Measurements from ENCODE around the gene GDF10.

GDF10 gene, protein sequence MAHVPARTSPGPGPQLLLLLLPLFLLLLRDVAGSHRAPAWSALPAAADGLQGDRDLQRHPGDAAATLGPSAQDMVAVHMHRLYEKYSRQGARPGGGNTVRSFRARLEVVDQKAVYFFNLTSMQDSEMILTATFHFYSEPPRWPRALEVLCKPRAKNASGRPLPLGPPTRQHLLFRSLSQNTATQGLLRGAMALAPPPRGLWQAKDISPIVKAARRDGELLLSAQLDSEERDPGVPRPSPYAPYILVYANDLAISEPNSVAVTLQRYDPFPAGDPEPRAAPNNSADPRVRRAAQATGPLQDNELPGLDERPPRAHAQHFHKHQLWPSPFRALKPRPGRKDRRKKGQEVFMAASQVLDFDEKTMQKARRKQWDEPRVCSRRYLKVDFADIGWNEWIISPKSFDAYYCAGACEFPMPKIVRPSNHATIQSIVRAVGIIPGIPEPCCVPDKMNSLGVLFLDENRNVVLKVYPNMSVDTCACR

DNA sequence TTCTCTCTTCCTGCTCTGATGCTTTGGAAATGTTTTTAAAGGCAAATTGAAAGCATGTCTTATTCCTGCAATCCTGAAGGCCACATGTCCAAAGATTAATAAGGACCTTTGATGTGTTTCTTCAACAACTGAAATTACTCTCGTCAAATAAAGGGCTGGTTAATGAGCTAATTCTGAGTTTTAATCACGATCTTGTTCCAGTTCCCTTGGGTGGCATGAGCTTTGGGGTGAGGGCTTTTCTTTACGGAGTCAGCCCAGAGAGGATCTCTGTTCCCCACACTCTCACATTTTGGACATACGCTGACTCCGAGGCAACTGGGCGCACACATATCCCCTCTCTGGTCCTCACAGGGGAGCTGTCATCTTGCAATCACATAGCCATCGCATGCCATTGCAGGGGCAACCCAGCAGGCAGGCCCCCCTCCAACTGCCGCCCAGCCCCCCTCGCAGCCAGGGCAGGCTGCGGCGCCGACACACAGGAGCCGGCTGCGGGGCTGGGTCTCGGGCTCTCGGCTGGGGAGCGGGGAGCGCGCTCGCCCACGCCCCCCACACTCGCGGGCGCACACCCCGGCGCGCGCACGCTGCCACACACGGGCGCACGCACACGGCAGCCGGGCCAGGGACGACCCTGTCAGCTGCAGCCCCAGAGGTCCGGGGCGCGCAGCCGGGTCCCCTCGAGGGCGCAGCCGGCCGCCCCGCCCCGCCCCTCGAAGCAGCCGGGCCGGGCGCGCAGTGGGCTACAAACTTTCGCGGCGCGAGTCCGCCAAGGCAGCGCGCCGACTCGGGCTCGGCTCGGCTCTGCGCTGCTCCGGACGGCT, at the start of gene GDF10:
Gene GDF10, plus strand, starts transcription at position 587 of the 818 bp plus-strand sequence. CDS start 455 bp downstream, outside the sequence.
- no peak for DNase-seq

DNA sequence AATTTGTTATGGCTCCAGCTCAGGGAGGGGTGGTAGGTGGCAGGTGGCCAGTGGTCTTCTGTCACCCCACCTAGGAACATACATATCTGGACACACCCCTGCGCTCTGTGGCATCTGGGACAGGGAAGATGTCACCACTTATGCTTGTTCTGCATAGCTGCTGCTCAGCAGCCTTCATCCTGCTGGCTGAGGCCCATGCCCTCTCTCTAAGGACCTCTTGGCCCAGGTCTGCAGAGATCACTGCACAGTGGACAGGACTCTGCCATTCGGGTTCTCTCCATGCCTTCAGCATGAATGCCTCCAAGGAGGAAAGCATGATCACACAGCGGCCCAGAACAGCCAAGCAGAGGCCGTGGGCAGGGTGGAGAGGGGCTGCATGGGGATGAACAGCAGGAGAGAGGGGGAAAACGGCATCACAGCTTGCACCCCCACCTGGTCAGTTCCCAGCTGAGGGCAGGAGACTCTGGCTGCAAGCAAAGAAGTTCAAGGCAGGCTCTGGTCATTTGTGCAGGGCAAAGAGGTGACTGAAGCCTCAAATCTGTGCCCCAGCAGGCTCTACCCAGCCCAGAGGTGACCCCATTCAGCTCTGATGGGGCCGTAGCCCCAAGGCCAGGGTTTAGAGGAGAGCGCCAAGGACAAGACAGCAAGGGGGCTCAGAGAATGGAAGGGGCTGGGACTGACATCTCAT, 47.8 kb upstream of the GDF10 start:
- peak; percentile 49 for DNase-seq

DNA sequence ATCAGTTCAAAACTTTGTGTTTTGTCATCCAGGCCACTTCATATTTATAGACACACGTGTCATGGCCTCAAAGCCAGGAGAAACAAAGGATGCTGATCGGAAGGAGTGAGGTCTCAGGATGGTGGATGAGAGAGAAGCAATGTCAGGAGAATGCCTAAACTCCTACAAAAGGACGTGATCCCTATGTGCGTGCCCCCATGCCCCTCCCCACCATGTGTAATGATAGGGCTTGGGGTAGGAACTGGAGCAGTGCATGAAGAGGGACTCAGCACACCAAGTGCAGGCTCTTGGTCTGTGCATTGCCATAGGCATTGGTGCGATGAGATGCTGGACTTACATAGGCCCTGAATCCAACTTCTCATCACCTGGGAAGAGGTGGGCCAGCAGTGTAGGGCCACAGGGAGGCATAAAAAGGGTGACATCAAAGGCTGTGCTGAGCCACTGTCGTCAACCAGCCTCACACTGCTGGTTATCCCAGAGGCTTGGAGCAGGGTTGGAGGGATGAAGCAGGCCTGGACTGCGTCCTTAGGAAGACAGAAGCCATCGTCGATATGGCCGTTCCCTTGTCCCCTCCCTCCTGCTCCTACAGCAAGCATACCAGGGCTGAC, 46.9 kb upstream of the GDF10 start:
- peak; percentile 49 for DNase-seq

DNA sequence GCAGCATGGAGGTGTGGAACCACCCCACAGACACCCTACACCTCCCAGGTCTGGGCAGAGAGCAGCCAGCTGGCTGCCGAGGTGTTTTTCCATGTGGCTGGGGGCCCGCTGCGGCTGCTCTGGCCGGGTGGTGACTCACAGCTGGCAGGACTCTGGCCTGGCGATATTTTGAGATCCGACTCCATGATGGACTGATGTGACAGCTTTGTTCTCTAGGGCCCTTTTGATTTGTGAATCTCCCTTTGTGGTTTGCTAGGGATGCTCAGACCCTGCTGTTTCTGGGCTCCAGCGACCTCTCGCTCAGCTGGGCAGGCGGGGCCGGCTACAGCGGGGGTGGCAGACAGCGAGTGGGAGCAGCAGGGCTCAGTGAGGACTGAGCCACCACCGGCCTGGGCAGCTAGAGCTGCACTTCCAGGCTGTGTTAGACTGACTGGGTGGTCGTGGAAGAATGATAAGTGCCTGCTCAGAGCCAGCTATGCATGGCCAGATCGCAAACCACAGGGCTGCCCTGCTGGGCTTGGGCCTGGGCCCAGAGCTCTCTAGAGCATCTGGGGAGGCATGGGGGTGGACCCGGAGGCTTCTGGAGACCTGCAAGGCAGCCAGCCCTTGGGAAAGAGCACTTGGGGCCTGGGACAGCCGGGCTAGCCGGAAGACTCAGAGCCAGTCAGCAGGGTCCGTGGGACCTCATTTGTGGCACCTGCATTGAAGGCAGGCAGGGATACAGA, 46.2 kb upstream of the GDF10 start:
- DNase-seq: peak; percentile 53

DNA sequence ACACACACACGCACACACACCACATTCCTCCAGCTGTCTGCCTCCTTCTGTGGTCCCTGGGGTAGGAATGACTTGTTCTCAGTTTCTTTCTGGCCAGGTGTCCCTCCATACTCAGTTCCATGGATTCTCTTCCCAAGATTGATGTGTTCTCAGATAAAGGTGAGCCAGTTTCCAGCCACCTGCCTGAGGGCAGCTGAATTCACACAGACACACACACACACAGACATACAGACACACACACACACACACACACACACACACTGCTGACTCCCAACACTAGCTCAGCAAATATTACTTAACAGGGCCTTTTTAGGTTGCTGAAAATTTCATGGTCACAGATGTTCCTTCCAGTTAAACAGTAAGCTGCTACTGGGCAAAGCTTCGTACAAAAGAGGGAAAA, 45.4 kb upstream of the GDF10 start:
- DNase-seq: no peak

DNA sequence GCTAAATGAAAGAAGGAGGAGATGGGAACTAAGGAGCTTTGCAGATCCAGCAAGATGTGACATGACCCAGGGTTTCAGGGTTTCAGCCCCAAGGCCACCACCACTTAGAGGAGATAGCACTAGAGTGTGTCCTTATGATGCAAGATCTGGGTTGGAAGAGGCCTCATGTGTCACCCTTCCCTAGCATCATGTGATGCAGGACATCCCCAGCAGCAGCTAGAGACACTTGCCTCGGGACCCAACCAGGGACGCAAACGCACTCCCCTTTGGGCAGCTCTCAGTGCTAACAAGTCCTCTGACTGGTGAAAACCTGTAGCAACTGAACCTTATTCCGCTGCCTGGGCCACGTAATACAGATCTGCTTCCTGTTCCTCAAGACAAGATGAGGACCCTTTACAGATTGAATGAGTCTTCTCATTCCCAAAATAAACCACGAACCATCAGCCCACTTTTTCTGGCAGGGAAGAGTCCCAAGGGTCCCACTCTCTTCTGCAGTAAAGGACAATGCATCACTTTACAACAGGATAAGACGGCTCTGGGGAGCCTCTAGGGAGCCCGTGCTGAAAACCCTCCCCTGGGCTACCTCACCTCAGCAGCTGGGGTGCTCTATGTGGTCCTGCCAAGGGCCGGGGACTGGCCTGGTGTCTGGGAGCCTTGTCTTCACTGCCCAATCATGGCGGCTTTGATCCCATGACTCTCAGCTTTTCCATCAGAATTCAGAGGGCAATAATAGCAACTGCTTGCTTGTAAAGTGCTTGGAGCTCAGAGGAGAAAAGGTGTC, 44.8 kb upstream of the GDF10 start:
- DNase-seq: peak; percentile 54

DNA sequence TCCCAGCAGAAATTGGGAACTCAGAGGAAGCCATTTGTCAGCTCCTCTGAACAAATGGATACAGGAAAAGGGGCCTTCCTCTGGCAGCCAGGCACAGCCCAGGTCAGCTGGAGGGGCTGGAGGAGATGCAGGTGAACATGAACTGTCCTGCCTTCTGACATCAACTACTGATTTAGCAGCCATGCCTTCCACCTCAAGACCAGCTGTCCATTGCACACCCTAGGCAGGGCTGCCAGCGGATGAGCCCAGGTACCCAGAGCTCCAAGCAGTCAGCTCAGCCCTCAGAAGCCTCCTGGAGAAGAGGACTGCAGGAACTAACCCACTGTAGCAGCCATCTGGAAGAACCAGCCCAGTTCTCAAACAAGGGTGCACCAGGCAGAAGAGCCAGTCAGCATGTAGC, 44.1 kb upstream of the GDF10 start:
- peak; percentile 56 for DNase-seq

DNA sequence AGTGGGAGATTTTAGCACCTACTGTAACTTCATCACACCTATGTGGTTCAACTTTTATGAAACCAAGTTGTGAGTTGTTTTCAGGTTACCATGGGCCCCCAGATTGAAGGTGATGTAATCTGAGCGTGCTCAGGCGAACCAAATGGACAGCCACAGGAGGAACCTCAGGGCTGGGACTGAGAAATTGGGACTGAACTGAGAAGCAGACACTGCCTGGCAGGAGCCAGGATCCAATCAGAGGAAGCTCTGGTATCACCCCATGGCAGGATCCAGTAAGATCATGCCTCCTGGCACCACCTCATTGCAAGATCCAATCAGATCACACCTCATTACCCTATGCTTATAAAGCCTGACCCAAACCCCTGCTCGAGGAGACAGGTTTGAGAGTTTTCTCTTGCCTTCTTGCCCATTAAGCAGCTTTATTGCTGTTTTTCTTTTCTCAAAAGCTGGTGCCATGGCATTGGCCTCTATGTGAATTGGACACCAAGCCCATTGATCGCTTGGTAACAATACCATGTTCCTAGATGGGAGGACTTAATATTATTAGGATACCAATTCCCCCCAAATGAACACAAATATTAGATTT, 43.2 kb upstream of the GDF10 start:
- peak; percentile 64 for DNase-seq

DNA sequence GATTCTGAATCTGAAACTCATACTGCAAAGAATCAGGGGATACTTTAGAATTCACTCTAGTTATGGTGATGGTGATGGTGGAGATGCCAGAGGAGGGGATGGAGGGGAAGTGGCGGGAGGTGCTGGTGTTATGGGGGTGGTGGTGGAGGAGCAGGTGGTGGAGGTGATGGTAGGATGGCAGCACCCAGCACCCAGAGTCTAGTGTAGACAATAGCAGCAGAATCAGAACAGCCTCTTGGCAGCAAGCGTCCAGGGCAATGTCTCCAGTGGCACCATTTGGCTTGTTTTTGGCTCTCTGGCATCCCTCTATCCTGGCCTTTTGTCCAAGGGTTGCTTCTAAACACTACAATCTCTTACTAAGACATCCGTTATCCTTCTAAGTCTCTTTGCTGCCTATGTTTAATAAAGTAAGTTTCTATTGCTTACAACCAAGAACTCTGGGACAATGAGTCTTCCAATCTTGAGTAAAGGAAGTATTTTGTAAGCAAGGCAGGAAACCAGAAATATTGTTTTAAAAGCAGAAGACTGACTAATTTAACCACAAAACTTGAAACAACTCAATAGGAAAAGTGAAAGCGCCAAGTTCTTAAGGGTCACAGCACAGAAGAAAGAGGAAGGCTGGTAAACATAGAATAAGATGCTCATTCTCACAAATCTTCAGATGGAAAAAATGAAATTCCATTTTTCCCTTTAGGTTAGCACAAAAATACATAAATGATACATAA, 42.4 kb upstream of the GDF10 start:
- DNase-seq: peak; percentile 56

DNA sequence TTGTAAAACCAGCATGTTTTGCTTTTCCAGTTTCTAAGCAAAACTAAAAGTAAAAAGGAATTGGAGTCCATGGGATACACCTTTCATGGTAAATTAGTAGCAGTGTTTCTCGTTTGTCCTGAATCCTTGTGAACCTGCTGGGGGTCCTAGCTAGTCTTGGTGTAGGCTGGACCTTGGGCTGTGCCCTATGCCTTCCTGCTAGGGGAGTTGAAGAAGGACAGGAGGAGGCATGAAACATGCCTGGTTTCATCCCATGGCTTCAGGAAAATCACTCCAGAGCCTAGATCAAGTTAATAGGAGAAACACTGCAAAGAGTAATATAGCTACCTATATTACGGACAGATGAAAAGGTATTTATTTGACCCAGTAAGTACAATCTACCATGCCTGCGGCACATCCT, 41.1 kb upstream of the GDF10 start:
- DNase-seq: peak; percentile 52

DNA sequence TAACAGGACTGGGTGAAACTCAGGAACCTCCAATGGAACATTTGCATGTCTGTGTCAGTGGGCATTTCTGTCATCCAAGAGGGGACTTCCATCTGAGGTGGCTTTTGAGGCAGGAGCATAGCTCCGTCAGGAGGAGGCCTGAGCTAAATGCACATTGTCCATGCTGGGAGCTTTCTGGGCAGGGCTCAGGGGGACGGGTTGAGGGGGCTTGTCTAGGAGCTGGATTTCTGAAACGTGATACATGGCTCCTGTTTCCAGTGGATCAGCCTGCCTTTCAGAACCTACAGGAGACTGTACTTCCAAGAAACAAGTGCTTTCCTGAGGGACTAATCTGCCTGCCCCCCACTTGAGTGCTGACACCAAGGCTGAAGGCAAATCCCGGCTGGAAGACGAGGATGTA, 40.5 kb upstream of the GDF10 start:
- DNase-seq: peak; percentile 53

DNA sequence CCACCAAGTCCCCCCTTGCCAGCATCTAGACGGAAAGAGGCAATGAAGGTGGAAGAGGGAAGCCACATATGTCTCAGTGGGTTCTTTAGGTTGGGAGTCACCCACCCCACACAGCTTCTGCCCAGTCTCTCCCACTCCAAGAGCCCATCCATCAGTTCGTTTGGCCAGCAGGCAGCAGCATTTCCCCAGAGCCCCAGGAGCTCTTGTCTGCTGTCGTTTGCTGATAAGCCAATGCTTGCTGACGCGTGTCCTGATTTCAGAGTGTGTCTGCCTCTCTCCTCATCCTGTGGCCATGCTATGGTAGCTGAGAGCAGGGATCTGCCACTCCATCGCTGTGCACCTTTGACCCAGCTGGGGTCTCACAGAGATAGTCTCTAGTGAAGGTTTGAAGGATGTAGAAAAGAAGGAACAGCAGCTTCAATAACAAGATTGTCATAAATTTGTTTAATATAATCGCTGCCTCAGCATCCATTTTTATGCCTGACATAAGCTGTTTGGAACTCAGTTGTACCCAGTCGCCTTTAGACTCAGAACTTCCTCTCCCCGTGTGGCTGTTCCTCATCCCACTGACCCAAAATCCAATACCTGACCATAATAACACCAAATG, 39.4 kb upstream of the GDF10 start:
- DNase-seq: peak; percentile 60

DNA sequence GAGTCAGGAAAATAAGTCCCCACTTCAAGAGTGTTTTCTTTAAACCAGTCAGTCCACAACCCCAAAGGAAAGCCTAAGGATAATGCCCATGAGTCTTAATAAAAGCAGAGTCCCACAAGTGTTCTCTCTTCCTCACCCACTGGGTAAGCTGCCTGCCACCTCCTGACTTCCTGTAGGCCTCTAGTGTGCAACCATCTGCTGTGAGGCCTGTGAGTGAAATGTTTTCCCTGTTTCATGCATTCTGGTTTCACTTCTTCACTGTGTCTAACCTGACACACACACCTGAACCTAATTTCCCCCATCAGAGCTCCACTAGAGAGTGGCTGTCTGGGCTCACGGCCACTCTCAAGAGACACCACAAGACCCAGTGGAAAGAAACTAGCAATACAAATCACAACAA, 38.9 kb upstream of the GDF10 start:
- DNase-seq: peak; percentile 69

DNA sequence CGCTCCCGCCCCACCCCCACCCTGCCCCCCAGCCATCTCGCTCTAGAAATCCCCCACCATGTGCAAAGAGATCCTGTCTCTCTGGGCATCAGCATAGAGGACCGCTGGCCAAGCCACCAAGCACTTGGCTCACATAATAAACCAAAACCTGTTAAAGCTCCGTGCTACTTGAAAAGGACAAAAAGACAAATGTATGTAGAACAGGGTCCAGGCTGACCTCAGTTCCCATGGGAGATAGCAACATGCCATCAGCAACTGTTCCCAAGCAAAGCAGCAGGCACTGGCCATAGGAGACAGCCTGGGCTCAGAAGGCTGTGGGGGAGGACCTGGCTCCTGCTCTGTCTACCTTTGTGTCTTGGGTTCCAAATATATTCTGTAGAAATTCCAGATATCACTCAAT, 38.4 kb upstream of the GDF10 start:
- DNase-seq: no peak

DNA sequence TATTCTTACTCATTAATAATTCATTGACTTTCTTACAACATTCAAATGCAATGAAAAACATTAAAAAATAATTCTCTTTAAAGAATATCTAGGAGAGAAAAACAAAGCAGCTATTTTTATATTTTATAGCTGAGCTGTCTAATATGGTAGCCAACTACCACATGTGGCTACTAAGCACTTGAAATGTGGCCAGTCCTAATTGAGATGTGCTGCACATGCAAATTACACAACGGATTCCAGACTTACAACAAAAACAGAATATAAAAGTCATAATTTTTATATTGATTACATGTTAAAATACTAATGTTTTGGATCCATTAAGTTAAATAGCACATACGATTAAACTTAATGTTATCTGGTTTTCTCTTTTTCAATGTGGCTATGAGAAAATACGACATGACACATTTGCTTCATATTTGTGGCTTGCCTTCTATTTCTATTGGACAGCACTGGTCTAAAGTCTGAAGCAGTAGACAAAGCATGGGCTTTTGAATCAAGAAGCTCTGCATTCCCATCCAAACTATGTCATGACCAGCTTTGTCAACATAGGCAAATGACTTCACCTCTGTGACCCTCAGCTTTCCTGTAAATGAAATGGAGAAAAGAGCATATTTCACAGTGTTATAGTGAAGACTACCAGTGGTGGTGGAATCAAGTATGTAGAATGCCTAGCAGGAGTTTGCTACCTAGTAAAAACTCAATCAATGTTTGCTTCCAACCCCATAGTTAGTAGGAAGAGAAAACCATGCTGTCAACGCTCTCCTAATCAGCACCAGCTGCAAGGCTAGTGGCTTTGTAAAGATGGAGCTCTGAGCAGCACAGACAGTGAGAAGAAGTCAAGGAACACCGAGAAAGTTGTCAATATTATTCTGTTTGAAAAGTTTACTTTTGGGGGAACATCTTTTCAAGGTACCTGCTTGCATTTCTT, 37.1 kb upstream of the GDF10 start:
- peak; percentile 42 for DNase-seq

DNA sequence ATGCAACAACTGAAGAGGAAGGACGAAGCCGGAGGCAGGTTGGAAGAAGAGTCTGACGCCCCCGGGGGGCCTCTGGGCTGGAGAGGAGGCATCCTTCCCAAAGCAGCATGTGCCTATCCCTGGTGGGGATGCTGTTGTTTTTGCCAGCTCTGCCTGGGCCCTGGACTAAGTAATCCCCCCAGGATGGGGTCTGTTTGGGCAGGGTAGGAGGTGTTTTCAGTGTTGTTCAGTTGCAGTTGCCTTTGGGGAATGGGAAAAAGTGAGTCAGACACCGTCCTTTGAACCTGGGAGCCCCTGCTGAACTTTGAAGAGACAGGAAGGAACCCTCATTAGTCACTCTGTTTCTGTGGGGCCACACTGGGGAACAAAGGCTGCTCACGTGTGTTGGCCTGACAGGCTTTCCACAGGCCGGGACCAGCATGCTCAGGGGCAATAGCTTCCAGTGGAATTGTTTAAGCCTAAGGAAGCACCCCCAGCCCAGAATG, 35.2 kb upstream of the GDF10 start:
- peak; percentile 85 for DNase-seq

DNA sequence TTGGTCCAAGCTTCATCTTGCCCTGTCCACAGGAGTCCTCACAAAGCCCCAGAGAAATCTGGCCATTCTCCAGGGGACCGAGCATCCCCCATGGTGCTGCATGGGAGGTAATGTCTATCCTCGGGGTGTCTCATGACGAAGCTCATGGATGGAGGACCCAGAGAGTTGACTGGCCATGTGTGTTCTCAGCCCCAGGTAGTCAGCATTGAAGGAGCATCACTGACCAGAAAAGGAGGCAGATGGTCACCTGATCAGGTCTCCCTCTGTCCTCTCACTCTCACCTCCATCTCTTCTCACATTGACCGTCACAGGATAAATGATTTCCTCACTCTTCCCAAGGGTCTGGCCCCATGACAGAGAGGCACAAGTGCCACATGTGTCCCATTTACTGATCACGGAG, 33.4 kb upstream of the GDF10 start:
- DNase-seq: peak; percentile 55

DNA sequence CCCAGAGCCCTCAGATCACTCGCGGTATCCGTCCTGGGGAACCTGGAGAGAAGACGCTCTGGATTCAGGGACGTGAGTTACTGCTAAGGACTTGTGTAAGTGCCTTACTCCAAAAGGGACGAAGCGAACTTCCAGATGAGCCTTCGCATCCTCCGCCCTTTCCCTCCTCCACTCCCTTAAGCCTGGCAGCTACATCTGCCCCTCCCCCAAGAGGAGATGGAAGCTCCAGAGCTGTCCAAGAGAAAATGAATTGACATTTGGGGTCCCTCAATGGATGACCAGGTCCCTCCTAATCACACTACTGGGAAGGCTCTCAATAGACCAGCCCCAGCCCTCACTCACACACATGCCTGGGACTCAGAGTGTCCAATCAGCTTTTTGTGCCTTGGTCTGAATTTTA, 31.3 kb upstream of the GDF10 start:
- DNase-seq: peak; percentile 52

Data from activated CD8-positive, alpha-beta memory T cell treated with anti-CD3 and anti-CD28 coated beads for 24 hours (primary cell).